Prostate gland (tissue), 2 donors: ENCODE results near the gene SPRR1A.

Source experiments
- POLR2A ChIP-seq: fragments of 450-650 bp; IDR thresholded peaks from one replicate; pipeline ENCODE4 v1.6.1; 2016; ENCODE audit warnings: antibody characterized with exemption, mild to moderate bottlenecking
- POLR2AphosphoS5 ChIP-seq: sonication (generic); formaldehyde crosslinking; IDR thresholded peaks from one replicate; pipeline ENCODE4 v1.6.1; 2017; ENCODE audit warnings: antibody characterized with exemption
- TF ChIP-seq, protein P1 (sequence below), 4 experiments: fragments of 200-600 bp in 2 of 4; fragments of 450-650 bp in 2 of 4; sonication (generic) in 2 of 4; IDR thresholded peaks; 1 replicate in 3 of 4; 2 replicates in 1 of 4; pipeline ENCODE4 v1.5.1; 2016 to 2019; ENCODE audit warnings: antibody characterized with exemption in 4 of 4, mild to moderate bottlenecking in 2 of 4, moderate library complexity in 2 of 4

- TF ChIP-seq, protein P1, sequence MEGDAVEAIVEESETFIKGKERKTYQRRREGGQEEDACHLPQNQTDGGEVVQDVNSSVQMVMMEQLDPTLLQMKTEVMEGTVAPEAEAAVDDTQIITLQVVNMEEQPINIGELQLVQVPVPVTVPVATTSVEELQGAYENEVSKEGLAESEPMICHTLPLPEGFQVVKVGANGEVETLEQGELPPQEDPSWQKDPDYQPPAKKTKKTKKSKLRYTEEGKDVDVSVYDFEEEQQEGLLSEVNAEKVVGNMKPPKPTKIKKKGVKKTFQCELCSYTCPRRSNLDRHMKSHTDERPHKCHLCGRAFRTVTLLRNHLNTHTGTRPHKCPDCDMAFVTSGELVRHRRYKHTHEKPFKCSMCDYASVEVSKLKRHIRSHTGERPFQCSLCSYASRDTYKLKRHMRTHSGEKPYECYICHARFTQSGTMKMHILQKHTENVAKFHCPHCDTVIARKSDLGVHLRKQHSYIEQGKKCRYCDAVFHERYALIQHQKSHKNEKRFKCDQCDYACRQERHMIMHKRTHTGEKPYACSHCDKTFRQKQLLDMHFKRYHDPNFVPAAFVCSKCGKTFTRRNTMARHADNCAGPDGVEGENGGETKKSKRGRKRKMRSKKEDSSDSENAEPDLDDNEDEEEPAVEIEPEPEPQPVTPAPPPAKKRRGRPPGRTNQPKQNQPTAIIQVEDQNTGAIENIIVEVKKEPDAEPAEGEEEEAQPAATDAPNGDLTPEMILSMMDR (IDR thresholded peaks at IDR 0.05): no peak
- TF ChIP-seq POLR2AphosphoS5 (no peak), POLR2A (no peak)
These were observed 13.4 kb upstream of the SPRR1A start, which contains the start of gene SPRR4 for GRCh38 chr1:152970495-152970894.
